ENCODE measurements around the gene GAS6.
A peak's percentile ranks its signal among the peaks of the same experiment; 100 is the strongest.
"Not testable (repeated sequence)": the region's sequence is repeated elsewhere in the genome, so short reads cannot be mapped to it uniquely, and the experiment has no call there.

Gene GAS6

GRCh38 chr13:113886561-113887112, 22.8 kb upstream of the GAS6 start:
- no peak for DNase-seq

GRCh38 chr13:113884821-113885220, 20.9 kb upstream of the GAS6 start:
- DNase-seq = no peak

GRCh38 chr13:113883921-113884804, 20.3 kb upstream of the GAS6 start:
- DNase-seq = no peak

GRCh38 chr13:113883314-113883811, 19.5 kb upstream of the GAS6 start:
- DNase-seq = no peak

- no peak for DNase-seq
These were observed 18.8 kb upstream of the GAS6 start for GRCh38 chr13:113882716-113883115.

GRCh38 chr13:113882267-113882630, 18.4 kb upstream of the GAS6 start:
- DNase-seq = no peak

- DNase-seq = no peak
These were observed 17.9 kb upstream of the GAS6 start for GRCh38 chr13:113881614-113882266.

GRCh38 chr13:113880651-113881611, 17.1 kb upstream of the GAS6 start:
- no peak for DNase-seq

GRCh38 chr13:113879494-113880360, 15.9 kb upstream of the GAS6 start:
- DNase-seq = no peak

GRCh38 chr13:113879017-113879416, 15.1 kb upstream of the GAS6 start:
- no peak for DNase-seq

GRCh38 chr13:113877149-113877990, 13.5 kb upstream of the GAS6 start:
- no peak for DNase-seq

- DNase-seq = peak; percentile 58
These were observed 12.7 kb upstream of the GAS6 start for GRCh38 chr13:113876346-113877148.

GRCh38 chr13:113875837-113876281, 12.0 kb upstream of the GAS6 start:
- DNase-seq = peak; percentile 47

- no peak for DNase-seq
These were observed 11.5 kb upstream of the GAS6 start for GRCh38 chr13:113875429-113875815.

- DNase-seq = no peak
These were observed 10.9 kb upstream of the GAS6 start for GRCh38 chr13:113874579-113875428.

- no peak for DNase-seq
These were observed 10.3 kb upstream of the GAS6 start for GRCh38 chr13:113874177-113874576.

- DNase-seq = no peak
These were observed 5.4 kb upstream of the GAS6 start for GRCh38 chr13:113869263-113869662.

- not testable (repeated sequence) for DNase-seq
These were observed 4.0 kb upstream of the GAS6 start for GRCh38 chr13:113867913-113868312.

GRCh38 chr13:113865427-113865826, 1.6 kb upstream of the GAS6 start:
- no peak for DNase-seq

Data from CD4-positive, alpha-beta T cell treated with Interleukin-17A for 1 hour (primary cell).